GM21528 (cell line): ENCODE measurements around the gene TEX38.
"Not testable (repeated sequence)": the region's sequence is repeated elsewhere in the genome, so short reads cannot be mapped to it uniquely, and the experiment has no call there.

Experiments
- ATAC-seq: cut with Tn5 transposase; IDR thresholded peaks from one replicate; pipeline ENCODE4 v1.9.1; 2021; ENCODE audit warnings: mild to moderate bottlenecking, moderate library complexity; ENCODE audit not compliant: unreplicated experiment, low FRiP score

The TEX38 gene

GRCh38 chr1:46720319-46720718 is 48.7 kb downstream of the TEX38 start:
- not testable (repeated sequence) for ATAC-seq

GRCh38 chr1:46721204-46721603 is 49.5 kb downstream of the TEX38 start:
- no peak for ATAC-seq

GRCh38 chr1:46721686-46722205 is 50.1 kb downstream of the TEX38 start:
- no peak for ATAC-seq
